Suprapubic skin (tissue), 4 donors: Measurements from ENCODE around the gene CLCNKA.

ENCODE experiments used
- CTCF ChIP-seq, 2 donors: fragments of 200-600 bp in 1 of 2; fragments of 450-650 bp in 1 of 2; sonication (generic) in 1 of 2; IDR thresholded peaks; one replicate each; pipeline ENCODE4 v1.5.1; 2016 to 2019; ENCODE audit warnings: antibody characterized with exemption in 2 of 2, mild to moderate bottlenecking in 1 of 2, moderate library complexity in 1 of 2
- POLR2A ChIP-seq, 2 donors: fragments of 450-650 bp; IDR thresholded peaks; one replicate each; pipeline ENCODE4 v1.6.1; 2017; ENCODE audit warnings: antibody characterized with exemption in 2 of 2, mild to moderate bottlenecking in 2 of 2, moderate library complexity in 2 of 2
- POLR2AphosphoS5 ChIP-seq, 3 donors: sonication (generic); formaldehyde crosslinking; IDR thresholded peaks; one replicate each; pipeline ENCODE4 v1.6.1; 2017; ENCODE audit warnings: antibody characterized with exemption in 3 of 3

DNA sequence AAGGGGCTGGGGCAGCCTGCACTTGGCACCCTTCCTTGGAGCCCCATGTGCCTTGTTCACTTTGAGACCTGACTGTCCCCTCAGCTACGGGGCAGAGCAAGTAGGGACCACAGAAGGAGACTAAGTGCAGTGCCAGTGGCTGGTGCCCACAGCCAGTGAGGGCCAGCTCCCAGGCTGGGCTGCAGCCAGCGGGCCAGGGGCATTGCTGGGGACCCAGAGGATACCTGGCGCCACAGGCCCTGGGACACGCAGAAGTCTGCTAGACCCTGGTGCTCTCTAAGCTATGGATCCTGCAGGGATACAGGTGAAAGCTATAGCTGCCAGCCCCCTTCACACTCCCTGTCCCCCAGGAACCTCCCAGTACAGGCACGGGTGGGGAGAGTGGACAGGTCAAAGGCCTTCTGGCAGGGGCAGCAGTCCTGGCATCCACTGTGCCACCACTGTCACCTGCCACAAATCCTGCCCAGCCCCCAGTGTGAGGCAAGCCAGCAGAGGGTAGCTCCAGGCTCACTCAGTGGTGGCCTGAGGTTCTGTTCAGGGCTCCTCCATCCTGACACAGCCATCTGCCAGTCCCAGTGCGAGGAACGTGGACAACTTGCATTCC, 1.3 kb downstream of the CLCNKA start:
- TF ChIP-seq CTCF (IDR thresholded peaks at IDR 0.05) (no peak), POLR2A (IDR thresholded peaks at IDR 0.05) (no peak), POLR2AphosphoS5 (IDR thresholded peaks at IDR 0.05) (no peak)
